HepG2 (cell line): ENCODE measurements around the gene CYP4V2.

Source experiments
- ARID3A ChIP-seq: IDR thresholded peaks from 2 replicates; pipeline ENCODE4 v1.6.1; 2012; ENCODE audit warnings: low read depth, low read length, improper control_type of control experiment
- HNRNPLL ChIP-seq: fragments of 200-400 bp; formaldehyde crosslinking; IDR thresholded peaks from 2 replicates; pipeline ENCODE4 v1.6.1; 2017; ENCODE audit warnings: mild to moderate bottlenecking, low read depth, low read length; ENCODE audit not compliant: poor library complexity, severe bottlenecking
- KAT2B ChIP-seq: fragments of 150-350 bp; IDR thresholded peaks from 2 replicates; pipeline ENCODE4 v1.6.1; 2014; ENCODE audit warnings: low read depth, low read length, borderline replicate concordance
- MAFG ChIP-seq: sonication (generic); formaldehyde crosslinking; IDR thresholded peaks from 2 replicates; pipeline ENCODE4 v1.5.1; 2020; ENCODE audit warnings: mild to moderate bottlenecking, missing genetic modification reagents
- NR2C2 ChIP-seq: sonication (generic); formaldehyde crosslinking; IDR thresholded peaks from 2 replicates; pipeline ENCODE4 v1.4.0; 2020; ENCODE audit warnings: missing genetic modification reagents, mild to moderate bottlenecking, moderate library complexity, borderline replicate concordance
- ZNF318 ChIP-seq: sonication (generic); formaldehyde crosslinking; IDR thresholded peaks from 2 replicates; pipeline ENCODE4 v1.4.0; 2020; ENCODE audit warnings: mild to moderate bottlenecking, missing genetic modification reagents
- ZNF768 ChIP-seq: sonication (generic); formaldehyde crosslinking; IDR thresholded peaks from 2 replicates; pipeline ENCODE4 v1.4.0; 2020; ENCODE audit warnings: missing genetic modification reagents
- ZNF841 ChIP-seq: sonication (generic); formaldehyde crosslinking; IDR thresholded peaks from 2 replicates; pipeline ENCODE4 v1.8.1; 2023; ENCODE audit warnings: missing genetic modification reagents, borderline replicate concordance
- ZSCAN20 ChIP-seq: sonication (generic); formaldehyde crosslinking; IDR thresholded peaks from 2 replicates; pipeline ENCODE4 v1.4.0; 2020; ENCODE audit warnings: missing genetic modification reagents, mild to moderate bottlenecking, borderline replicate concordance

- TF ChIP-seq ZNF768 (CRISPR knock-in tag) (no peak), NR2C2 (CRISPR knock-in tag) (no peak), KAT2B (no peak), HNRNPLL (no peak), ZNF841 (CRISPR knock-in tag) (no peak), MAFG (no peak), ZNF318 (CRISPR knock-in tag) (no peak), ZSCAN20 (CRISPR knock-in tag) (no peak), ARID3A (no peak)
Measured at GRCh38 chr4:186240848-186241491, 49.6 kb downstream of the CYP4V2 start.
